ENCODE data around the gene ADAMTS7. TPM values are rescaled to one million over a fixed set of nuclear protein-coding genes. Genes with fewer than 3 reads are reported as not detected.

ADAMTS7 gene
- total RNA-seq (2012; rRNA removed) (0.83 and 1.4 TPM in 2 replicates), polyA plus RNA-seq (2012; rRNA removed) (12.6 and 13.2 TPM in 2 replicates), Bru-seq, nascent RNA (percentile 65 among the genes with signal in this experiment), BruChase-seq, experiment 1, labeled RNA remaining after a 6-hour chase (percentile 76 among the genes with signal in this experiment), BruChase-seq, experiment 2, labeled RNA remaining after a 2-hour chase (percentile 75 among the genes with signal in this experiment)
- 10.8 and 17.1 TPM in 2 replicates for polyA plus RNA-seq (2012; cell fraction: cytosol; rRNA removed)
- polyA plus RNA-seq (2012; cell fraction: nucleus; rRNA removed; ENCODE audit: low replicate concordance): 42.6 and 102 TPM in 2 replicates
- long read RNA-seq, partial matches to known transcripts: 46 of 53 reads
- long read RNA-seq, other reads (novel, unspliced or antisense): 7 of 53 reads

DNA sequence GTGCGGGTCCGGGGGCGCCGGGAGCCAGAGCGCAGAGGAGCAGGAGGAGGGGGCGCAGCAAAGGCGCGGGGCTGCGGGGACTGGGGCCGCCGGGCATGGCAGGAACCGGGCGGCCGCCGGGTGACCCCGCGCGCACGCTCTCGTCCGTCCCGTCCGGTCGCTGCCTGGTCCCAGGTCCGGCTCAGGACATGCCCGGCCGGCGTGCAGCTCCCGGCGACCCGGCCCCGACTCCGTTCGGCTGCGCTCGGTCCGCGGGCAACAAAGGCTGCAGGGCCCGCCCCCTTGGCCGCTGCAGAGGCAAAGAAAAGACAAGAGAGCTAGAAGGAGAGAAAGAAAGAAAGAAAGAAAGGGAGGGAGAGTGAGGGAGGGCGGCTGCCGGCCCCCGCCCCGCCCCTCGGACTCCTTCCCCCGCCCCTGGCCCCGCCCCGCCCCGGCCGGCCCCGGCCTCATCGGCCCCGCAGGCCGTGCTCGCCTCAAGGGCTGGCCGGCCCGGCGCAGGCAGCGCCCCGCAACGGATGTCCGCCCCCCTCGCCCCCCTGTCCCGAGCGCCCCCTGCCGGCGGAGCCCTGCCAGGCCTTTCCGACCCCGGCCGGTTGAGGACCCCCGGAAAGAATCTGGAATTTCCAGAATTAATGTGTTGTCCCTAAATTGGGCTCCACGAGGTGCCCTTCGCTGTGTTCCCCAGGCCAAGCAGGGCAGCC, at the start of gene ADAMTS7:
ADAMTS7 (minus strand) TSS at position 341 of the 701 bp plus-strand sequence; CDS start at position 97, 244 bp downstream.
- Histone ChIP-seq H4K5ac (ENCODE audit: low read depth, low read length) (peak within 1 kb of the TSS; percentile 93), H3K36me3 (ENCODE audit: control insufficient read depth, insufficient read depth, low read length) (no peaks in the 10 kb centered on the region), H2AK9ac (replicated peaks; ENCODE audit: low read depth, low read length, poor library complexity) (peak within 1 kb of the TSS; percentile 93), H3K14ac (replicated peaks; ENCODE audit: low read depth, low read length) (peak within 1 kb of the TSS; percentile 76), H2AK5ac (ENCODE audit: low read depth, low read length) (peak within 1 kb of the TSS; percentile 5; the same call in 1 of the 2 replicates), H3K9me1 (ENCODE audit: insufficient read depth, low read length) (peaks cover 9% of the 10 kb centered on the region), H2BK5ac (ENCODE audit: low read depth, low read length, poor library complexity, severe bottlenecking) (peak within 1 kb of the TSS; percentile 39), H2BK120ac (ENCODE audit: low read depth, low read length) (peak within 1 kb of the TSS; percentile 79), H3K9me3 (ENCODE audit: control insufficient read depth, insufficient read depth, low read length) (no peaks in the 10 kb centered on the region), H3K56ac (ENCODE audit: extremely low read depth, insufficient read depth, low read length) (peak within 1 kb of the TSS; percentile 51; the same call in 1 of the 2 replicates), H3K9ac (ENCODE audit: low read depth, low read length) (peak within 1 kb of the TSS; percentile 79), H3K23ac (ENCODE audit: low read depth, low read length) (peak within 1 kb of the TSS; percentile 63), H3K4me2 (ENCODE audit: low read depth, low read length) (peak within 1 kb of the TSS; percentile 65), H3K4me1 (ENCODE audit: control insufficient read depth, insufficient read depth, low read length) (peaks cover 8% of the 10 kb centered on the region), H2BK15ac (ENCODE audit: low read depth, low read length) (peak within 1 kb of the TSS; percentile 89; the same call in 2 of the 3 replicates), H2AFZ (replicated peaks; ENCODE audit: low read length, poor library complexity) (peak within 1 kb of the TSS; percentile 99), H3K4me3 (ENCODE audit: insufficient read depth, low read depth, low read length) (peak within 1 kb of the TSS; percentile 96), H3K79me1 (ENCODE audit: low read depth in 1 of 2, low read length in 2 of 2) (peaks cover 4 to 40% of the 10 kb centered on the region in 2 experiments; a peak in 3 of 4 replicates), H4K91ac (ENCODE audit: insufficient read depth, low read depth, low read length) (peak within 1 kb of the TSS; percentile 79), H4K20me1 (ENCODE audit: insufficient read depth, low read length) (peaks cover 23% of the 10 kb centered on the region; the same call in 1 of the 2 replicates), H4K8ac (ENCODE audit: low read depth in 2 of 2, low read length in 2 of 2) (peak within 1 kb of the TSS; percentile 96 to 98), H2BK20ac (ENCODE audit: low read depth, low read length) (0 out of 2 replicates have a peak within 1 kb of the TSS, but pooled peaks have one; percentile 34), H3K18ac (ENCODE audit: low read depth, low read length) (peak within 1 kb of the TSS; percentile 48; the same call in 1 of the 2 replicates), H3K27me3 (ENCODE audit: control insufficient read depth, insufficient read depth, low read length) (no peaks in the 10 kb centered on the region), H3K4ac (ENCODE audit: low read depth, low read length) (peak within 1 kb of the TSS; percentile 87), H3K27ac (ENCODE audit: insufficient read depth, low read length) (peak within 1 kb of the TSS; percentile 70)
- dilution Hi-C loops (cut with HindIII; ENCODE audit: low sequenced_read_pairs, unreplicated experiment) (no loop called here), intact Hi-C loops (cut with micrococcal nuclease) (loop anchor here (1.0 to 2.0 kb wide), 2 partner anchors 50 to 62 kb away; no protein-coding TSS in a partner anchor), in situ Hi-C loops (cut with MboI; ENCODE audit: low sequenced_read_pairs) (no loop called here)
- ChIA-PET POLR2A (ENCODE audit: unreplicated experiment) (interaction anchor here (0.7 kb wide), 1 partner anchor 20 kb away, joined by 3 read pairs; no protein-coding TSS in a partner anchor), CTCF (interaction anchor here (1.1 kb wide), 1 partner anchor 62 kb away, joined by 4 read pairs; no protein-coding TSS in a partner anchor)
- peak; percentile 71 for DNase-seq
- ATAC-seq (ENCODE audit: low read depth): peak; percentile 95
- 0% methylated on average over 43 of the region's 73 CpGs; no CpG with 5 or more reads in 1 of the 2 experiments for WGBS, 2 experiments (ENCODE audit: extremely low coverage in 2 of 2, insufficient read length in 1 of 2)
- no TSS peak for BruUV-seq (replicated peaks)
- TF ChIP-seq CTCF (conservative IDR thresholded peaks at IDR 0.05; ENCODE audit: low read depth, low read length) (peak; percentile 71), ELK1 (IDR thresholded peaks at IDR 0.05; ENCODE audit: borderline replicate concordance, low read depth, low read length) (no peak), SMC3 (IDR thresholded peaks at IDR 0.05; ENCODE audit: low read depth, low read length) (peak; percentile 37; the same call in 1 of the 2 replicates), POLR2A (IDR thresholded peaks at IDR 0.05; ENCODE audit: low read depth, low read length) (no peak; the same call in 1 of the 2 replicates), BHLHE40 (IDR thresholded peaks at IDR 0.05; ENCODE audit: low read depth, low read length) (no peak), MAFK (IDR thresholded peaks at IDR 0.05; ENCODE audit: low read depth, low read length) (no peak), CHD1 (IDR thresholded peaks at IDR 0.05; ENCODE audit: low read depth, low read length) (no peak), MAZ (IDR thresholded peaks at IDR 0.05; ENCODE audit: borderline replicate concordance, low read depth, low read length) (peak; percentile 69; the same call in 1 of the 2 replicates), FOS (IDR thresholded peaks at IDR 0.05; ENCODE audit: low read depth, low read length) (no peak), USF2 (IDR thresholded peaks at IDR 0.05; ENCODE audit: low read depth, low read length) (no peak), RAD21 (IDR thresholded peaks at IDR 0.05; ENCODE audit: low read length) (peak; percentile 24)

All from IMR-90 (cell line).